Left ventricle myocardium inferior (tissue), 1 donor: Measurements from ENCODE around the gene UGT1A4. TPM values are rescaled to one million over a fixed set of nuclear protein-coding genes. Genes with fewer than 3 reads are reported as not detected.

Experiments used
- DNase-seq: peaks from one replicate; pipeline ENCODE4 v3.0.0-alpha.2; 2020
- H3K27ac ChIP-seq: fragments of 200-600 bp; replicated peaks from 2 replicates; pipeline ENCODE4 v1.8.0; 2021
- H3K27me3 ChIP-seq: fragments of 200-600 bp; 2 replicates; pipeline ENCODE4 v1.8.0; 2021; ENCODE audit warnings: low read depth
- H3K36me3 ChIP-seq: fragments of 200-600 bp; 2 replicates; pipeline ENCODE4 v1.8.0; 2021
- H3K4me1 ChIP-seq: fragments of 200-600 bp; 2 replicates; pipeline ENCODE4 v1.8.0; 2021
- H3K4me3 ChIP-seq: fragments of 200-600 bp; 2 replicates; pipeline ENCODE4 v1.8.0; 2021; ENCODE audit warnings: mild to moderate bottlenecking, moderate library complexity
- H3K9me3 ChIP-seq: fragments of 200-600 bp; replicated peaks from 2 replicates; pipeline ENCODE4 v1.8.0; 2021
- intact Hi-C: fragments of 100-400 bp; cut with micrococcal nuclease; formaldehyde crosslinking; loops from one replicate; pipeline ENCODE4 v1.11.0; 2022
- total RNA-seq: library from RNA; stranded (reverse); fragmentation: NEBNext Ultra II Directional; extraction: Animal tissue kit (Norgen Biotek cat#: 25700); gene quantifications from one replicate; pipeline ENCODE4 v1.2.1, GENCODE V29; 2021
- TF ChIP-seq, protein P1 (sequence below): fragments of 200-600 bp; IDR thresholded peaks from 2 replicates; pipeline ENCODE4 v1.8.0; 2021; ENCODE audit warnings: antibody characterized with exemption, mild to moderate bottlenecking, borderline replicate concordance
- donor health status: DM: no; HTN: yes; CAD: no; lungs with severe emphysema.

The UGT1A4 gene
- total RNA-seq, 1 donor from 2014 or later = not detected

DNA sequence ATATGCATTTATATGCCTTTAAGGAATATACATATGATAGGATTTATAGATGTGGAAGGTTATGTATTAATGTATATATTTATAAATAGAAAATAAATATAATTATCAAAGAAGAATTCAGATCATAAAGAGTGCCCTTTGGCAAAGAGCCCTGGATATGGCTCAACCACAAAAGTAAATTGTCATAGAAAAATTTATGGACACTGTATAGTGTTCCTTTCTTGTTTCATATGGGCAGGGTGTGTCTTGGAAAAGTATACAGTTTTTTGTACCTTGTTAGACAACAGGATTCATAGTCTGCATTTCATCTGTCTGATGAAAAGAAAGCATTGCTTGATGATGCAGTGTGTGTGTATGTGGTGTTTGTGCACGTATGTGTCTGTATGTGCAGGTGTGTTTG, 33.9 kb upstream of the UGT1A4 start:
- peaks cover 30% of the 10 kb centered on the region for H3K27me3 ChIP-seq
- H3K4me3 ChIP-seq = no peak overlapping the region
- TF ChIP-seq, protein P1, sequence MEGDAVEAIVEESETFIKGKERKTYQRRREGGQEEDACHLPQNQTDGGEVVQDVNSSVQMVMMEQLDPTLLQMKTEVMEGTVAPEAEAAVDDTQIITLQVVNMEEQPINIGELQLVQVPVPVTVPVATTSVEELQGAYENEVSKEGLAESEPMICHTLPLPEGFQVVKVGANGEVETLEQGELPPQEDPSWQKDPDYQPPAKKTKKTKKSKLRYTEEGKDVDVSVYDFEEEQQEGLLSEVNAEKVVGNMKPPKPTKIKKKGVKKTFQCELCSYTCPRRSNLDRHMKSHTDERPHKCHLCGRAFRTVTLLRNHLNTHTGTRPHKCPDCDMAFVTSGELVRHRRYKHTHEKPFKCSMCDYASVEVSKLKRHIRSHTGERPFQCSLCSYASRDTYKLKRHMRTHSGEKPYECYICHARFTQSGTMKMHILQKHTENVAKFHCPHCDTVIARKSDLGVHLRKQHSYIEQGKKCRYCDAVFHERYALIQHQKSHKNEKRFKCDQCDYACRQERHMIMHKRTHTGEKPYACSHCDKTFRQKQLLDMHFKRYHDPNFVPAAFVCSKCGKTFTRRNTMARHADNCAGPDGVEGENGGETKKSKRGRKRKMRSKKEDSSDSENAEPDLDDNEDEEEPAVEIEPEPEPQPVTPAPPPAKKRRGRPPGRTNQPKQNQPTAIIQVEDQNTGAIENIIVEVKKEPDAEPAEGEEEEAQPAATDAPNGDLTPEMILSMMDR = no peak
- no peak overlapping the region for H3K27ac ChIP-seq
- intact Hi-C loops = no loop called here
- no peaks in the 10 kb centered on the region for H3K4me1 ChIP-seq
- no peaks in the 10 kb centered on the region for H3K9me3 ChIP-seq
- DNase-seq = no peak
- no peaks in the 10 kb centered on the region for H3K36me3 ChIP-seq

DNA sequence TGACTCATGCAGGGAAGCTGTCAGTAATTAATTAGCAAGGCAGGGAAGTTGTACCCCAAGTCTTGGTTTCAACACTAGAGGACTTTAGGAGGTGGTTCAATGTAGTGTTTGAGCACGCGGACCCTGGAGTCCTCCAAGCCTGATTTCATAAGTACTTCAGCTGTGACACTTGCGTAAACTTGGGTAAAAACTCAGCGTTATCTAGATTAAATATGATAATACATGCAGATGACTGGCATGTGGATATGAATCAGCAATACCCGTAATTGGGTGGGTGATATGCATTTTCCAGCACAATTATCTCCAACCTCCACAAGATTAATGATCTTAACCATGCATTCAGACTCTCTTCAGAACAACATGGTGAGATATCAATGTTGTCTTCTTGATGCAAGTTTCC, 31.6 kb upstream of the UGT1A4 start:
- intact Hi-C loops = no loop called here
- Histone ChIP-seq H3K27ac (no peak overlapping the region), H3K9me3 (no peaks in the 10 kb centered on the region), H3K27me3 (peaks cover 20% of the 10 kb centered on the region), H3K4me1 (no peaks in the 10 kb centered on the region), H3K4me3 (no peak overlapping the region), H3K36me3 (no peaks in the 10 kb centered on the region)
- TF ChIP-seq, protein P1 = no peak
- DNase-seq = no peak

DNA sequence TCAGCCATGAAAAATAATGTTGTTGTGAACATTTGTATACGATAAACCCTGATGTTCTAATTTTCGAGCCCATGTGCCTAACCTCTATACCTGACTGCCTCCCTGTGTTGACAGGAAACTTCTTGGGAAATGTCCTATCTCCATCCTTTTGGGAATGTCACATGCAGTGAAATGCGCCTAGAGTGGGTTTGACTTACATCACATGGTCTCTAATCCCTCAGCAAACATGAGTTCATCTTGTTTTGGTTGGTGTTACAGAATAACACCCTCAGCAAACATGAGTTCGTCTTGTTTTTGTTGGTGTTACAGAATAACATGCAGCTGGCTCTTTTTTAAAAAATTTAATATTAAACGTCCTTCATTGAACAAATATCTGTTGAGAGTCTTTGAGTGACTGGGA, 30.2 kb upstream of the UGT1A4 start:
- Histone ChIP-seq H3K36me3 (no peaks in the 10 kb centered on the region), H3K4me1 (no peaks in the 10 kb centered on the region), H3K27me3 (peaks cover 22% of the 10 kb centered on the region), H3K27ac (no peak overlapping the region), H3K9me3 (no peaks in the 10 kb centered on the region), H3K4me3 (no peak overlapping the region)
- TF ChIP-seq, protein P1 = no peak
- DNase-seq = no peak
- intact Hi-C loops = no loop called here

DNA sequence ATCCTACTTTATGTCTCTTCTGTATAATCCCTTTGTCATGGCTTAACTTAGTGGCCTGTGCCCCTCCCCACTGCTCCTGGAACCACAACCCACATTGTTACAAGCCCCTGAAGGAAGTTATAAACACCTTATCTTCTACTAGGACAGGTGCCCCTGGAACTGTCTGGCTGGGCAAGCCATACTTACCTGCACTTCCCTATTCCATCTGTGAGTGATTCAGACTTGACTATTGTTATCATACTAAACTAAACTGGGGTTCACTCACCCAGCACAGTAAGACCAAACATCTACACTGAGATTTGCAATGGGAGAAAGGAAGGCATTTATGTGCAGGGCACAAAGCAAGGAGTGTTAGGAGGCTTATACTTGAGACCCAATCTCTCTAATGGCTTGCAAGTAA, 29.5 kb upstream of the UGT1A4 start:
- Histone ChIP-seq H3K4me3 (no peak overlapping the region), H3K9me3 (no peaks in the 10 kb centered on the region), H3K4me1 (no peaks in the 10 kb centered on the region), H3K27me3 (peaks cover 23% of the 10 kb centered on the region), H3K36me3 (no peaks in the 10 kb centered on the region), H3K27ac (no peak overlapping the region)
- intact Hi-C loops = no loop called here
- TF ChIP-seq, protein P1 = no peak
- no peak for DNase-seq

DNA sequence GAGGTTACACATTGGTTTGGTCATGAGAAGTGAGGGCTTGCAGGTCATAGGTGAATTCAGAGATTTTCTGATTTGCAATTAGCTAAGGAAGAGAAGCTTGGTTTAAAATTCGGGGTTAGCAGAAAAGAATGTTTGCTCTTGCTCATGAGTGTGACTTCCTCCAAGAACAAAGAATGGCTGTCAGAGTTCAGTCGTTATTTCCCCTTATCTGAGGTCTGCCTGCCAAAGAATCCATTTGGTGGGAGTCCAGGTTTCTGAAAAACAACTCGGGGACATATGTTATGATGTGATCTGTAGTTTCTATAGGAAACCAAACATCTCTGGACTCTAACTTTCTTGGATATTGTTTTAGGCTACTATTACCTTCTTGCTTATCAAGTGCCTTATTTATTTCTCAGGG, 29.0 kb upstream of the UGT1A4 start:
- Histone ChIP-seq H3K4me3 (no peak overlapping the region), H3K27ac (no peak overlapping the region), H3K36me3 (no peaks in the 10 kb centered on the region), H3K4me1 (no peaks in the 10 kb centered on the region), H3K27me3 (peaks cover 23% of the 10 kb centered on the region), H3K9me3 (no peaks in the 10 kb centered on the region)
- TF ChIP-seq, protein P1 = no peak
- DNase-seq = no peak
- intact Hi-C loops = no loop called here

DNA sequence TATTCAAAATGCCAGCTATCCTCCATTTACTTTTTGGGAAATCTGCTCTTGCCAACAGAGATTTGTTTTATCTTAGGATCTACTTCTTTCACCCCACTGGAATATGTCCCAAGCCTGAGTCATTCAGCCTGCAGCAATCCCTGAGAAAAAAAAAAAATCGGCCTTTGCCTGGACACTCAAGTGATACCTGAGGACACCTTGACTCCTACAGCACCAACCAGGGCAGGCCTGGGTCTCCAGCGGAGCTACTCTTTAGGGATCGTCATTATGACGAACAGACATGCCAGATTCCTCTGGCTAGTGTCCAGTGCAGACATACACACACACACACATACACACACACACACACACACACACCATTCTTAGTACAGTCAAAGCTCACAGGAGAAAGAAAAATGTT, 28.1 kb upstream of the UGT1A4 start:
- TF ChIP-seq, protein P1 = no peak
- Histone ChIP-seq H3K9me3 (no peaks in the 10 kb centered on the region), H3K27me3 (peaks cover 23% of the 10 kb centered on the region), H3K4me1 (no peaks in the 10 kb centered on the region), H3K36me3 (no peaks in the 10 kb centered on the region), H3K4me3 (no peak overlapping the region), H3K27ac (no peak overlapping the region)
- intact Hi-C loops = no loop called here
- DNase-seq = no peak
